ENCODE measurements around the gene GJB4. TPM values are rescaled to one million over a fixed set of nuclear protein-coding genes. Genes with fewer than 3 reads are reported as not detected.

The GJB4 gene
- total RNA-seq = not detected

GRCh38 chr1:34759503-34760357, at the start of gene GJB4:
Gene GJB4, plus strand, starts transcription at chr1:34759740. Its CDS starts 1,515 bp downstream, at chr1:34761255.
- intact Hi-C loops (cut with DNase I, micrococcal nuclease) = no loop called here
- Mint-ChIP-seq H3K9me3 (ENCODE audit: low read depth) (no peaks in the 10 kb centered on the region), H3K27ac (no peak within 1 kb of the TSS), H3K27me3 (no peaks in the 10 kb centered on the region), H3K4me3 (no peak within 1 kb of the TSS), H3K36me3 (ENCODE audit: low read depth) (no peaks in the 10 kb centered on the region), H3K4me1 (no peaks in the 10 kb centered on the region)
- no peak for DNase-seq
- ATAC-seq = no peak
- ChIA-PET CTCF (interaction anchor here (1.1 kb wide), 1 partner anchor 16 kb away, joined by 3 read pairs; no protein-coding TSS in a partner anchor), POLR2A (no interaction called here)

GRCh38 chr1:34710812-34711211, 48.7 kb upstream of the GJB4 start:
- H3K4me1 Mint-ChIP-seq = no peaks in the 10 kb centered on the region
- intact Hi-C loops (cut with DNase I, micrococcal nuclease) = no loop called here
- DNase-seq (no peak), ATAC-seq (no peak)
- H3K27ac Mint-ChIP-seq = no peak overlapping the region
- ChIA-PET CTCF (interaction anchor here (1.1 to 1.3 kb wide), 2 partner anchors 32 to 33 kb away, joined by 3 to 4 read pairs; no protein-coding TSS in a partner anchor), POLR2A (no interaction called here)
- H3K9me3 Mint-ChIP-seq (ENCODE audit: low read depth) = peaks cover 3% of the 10 kb centered on the region
- peaks cover 6% of the 10 kb centered on the region for H3K27me3 Mint-ChIP-seq
- H3K36me3 Mint-ChIP-seq (ENCODE audit: low read depth) = no peaks in the 10 kb centered on the region
- no peak overlapping the region for H3K4me3 Mint-ChIP-seq

- intact Hi-C loops (cut with DNase I, micrococcal nuclease) = no loop called here
- POLR2A ChIA-PET = no interaction called here
- no peak overlapping the region for H3K27ac Mint-ChIP-seq
Measured at GRCh38 chr1:34711485-34711884, 48.1 kb upstream of the GJB4 start.

GRCh38 chr1:34712007-34712688, 47.4 kb upstream of the GJB4 start:
- no peak overlapping the region for H3K4me3 Mint-ChIP-seq
- intact Hi-C loops (cut with DNase I, micrococcal nuclease) = no loop called here
- H3K4me1 Mint-ChIP-seq = no peaks in the 10 kb centered on the region
- POLR2A ChIA-PET = no interaction called here
- H3K27me3 Mint-ChIP-seq = peaks cover 7% of the 10 kb centered on the region
- CTCF ChIA-PET = no interaction called here
- no peaks in the 10 kb centered on the region for H3K36me3 Mint-ChIP-seq (ENCODE audit: low read depth)
- H3K27ac Mint-ChIP-seq = no peak overlapping the region
- no peak for ATAC-seq
- no peak for DNase-seq
- H3K9me3 Mint-ChIP-seq (ENCODE audit: low read depth) = peaks cover 3% of the 10 kb centered on the region

More at GRCh38 chr1:34711485-34711884, 48.1 kb upstream of the GJB4 start:
- CTCF ChIA-PET = no interaction called here
- ATAC-seq (no peak), DNase-seq (no peak)
- Mint-ChIP-seq H3K4me1 (no peaks in the 10 kb centered on the region), H3K4me3 (no peak overlapping the region), H3K9me3 (ENCODE audit: low read depth) (peaks cover 3% of the 10 kb centered on the region), H3K27me3 (peaks cover 7% of the 10 kb centered on the region), H3K36me3 (ENCODE audit: low read depth) (no peaks in the 10 kb centered on the region)

GRCh38 chr1:34713443-34713842, 46.1 kb upstream of the GJB4 start:
- Mint-ChIP-seq H3K27me3 (peaks cover 14% of the 10 kb centered on the region), H3K4me1 (no peaks in the 10 kb centered on the region), H3K27ac (no peak overlapping the region), H3K36me3 (ENCODE audit: low read depth) (no peaks in the 10 kb centered on the region), H3K9me3 (ENCODE audit: low read depth) (peaks cover 3% of the 10 kb centered on the region), H3K4me3 (no peak overlapping the region)
- intact Hi-C loops (cut with DNase I, micrococcal nuclease) = no loop called here
- ATAC-seq = no peak
- ChIA-PET POLR2A (no interaction called here), CTCF (no interaction called here)
- DNase-seq = no peak

GRCh38 chr1:34714386-34714785, 45.2 kb upstream of the GJB4 start:
- ChIA-PET CTCF (no interaction called here), POLR2A (no interaction called here)
- peaks cover 17% of the 10 kb centered on the region for H3K27me3 Mint-ChIP-seq
- no peak for DNase-seq
- ATAC-seq = no peak
- H3K27ac Mint-ChIP-seq = no peak overlapping the region
- no peak overlapping the region for H3K4me3 Mint-ChIP-seq
- H3K36me3 Mint-ChIP-seq (ENCODE audit: low read depth) = no peaks in the 10 kb centered on the region
- peaks cover 3% of the 10 kb centered on the region for H3K9me3 Mint-ChIP-seq (ENCODE audit: low read depth)
- H3K4me1 Mint-ChIP-seq = no peaks in the 10 kb centered on the region
- intact Hi-C loops (cut with DNase I, micrococcal nuclease) = no loop called here

GRCh38 chr1:34715139-34715538, 44.4 kb upstream of the GJB4 start:
- ChIA-PET POLR2A (no interaction called here), CTCF (no interaction called here)
- no peak for DNase-seq
- Mint-ChIP-seq H3K27ac (no peak overlapping the region), H3K9me3 (ENCODE audit: low read depth) (no peaks in the 10 kb centered on the region), H3K27me3 (peaks cover 22% of the 10 kb centered on the region), H3K36me3 (ENCODE audit: low read depth) (no peaks in the 10 kb centered on the region), H3K4me1 (no peaks in the 10 kb centered on the region), H3K4me3 (no peak overlapping the region)
- intact Hi-C loops (cut with DNase I, micrococcal nuclease) = no loop called here
- no peak for ATAC-seq

- intact Hi-C loops (cut with DNase I, micrococcal nuclease) = no loop called here
- ATAC-seq (no peak), DNase-seq (no peak)
- Mint-ChIP-seq H3K27ac (no peak overlapping the region), H3K36me3 (ENCODE audit: low read depth) (no peaks in the 10 kb centered on the region), H3K4me1 (no peaks in the 10 kb centered on the region), H3K9me3 (ENCODE audit: low read depth) (no peaks in the 10 kb centered on the region), H3K27me3 (peaks cover 43% of the 10 kb centered on the region), H3K4me3 (no peak overlapping the region)
- POLR2A ChIA-PET = no interaction called here
- CTCF ChIA-PET = no interaction called here
Measured at GRCh38 chr1:34721241-34721640, 38.3 kb upstream of the GJB4 start.

GRCh38 chr1:34721646-34722355, 37.7 kb upstream of the GJB4 start:
- DNase-seq = no peak
- Mint-ChIP-seq H3K36me3 (ENCODE audit: low read depth) (no peaks in the 10 kb centered on the region), H3K4me1 (no peaks in the 10 kb centered on the region), H3K9me3 (ENCODE audit: low read depth) (no peaks in the 10 kb centered on the region), H3K4me3 (no peak overlapping the region), H3K27ac (no peak overlapping the region), H3K27me3 (peaks cover 43% of the 10 kb centered on the region)
- no peak for ATAC-seq
- CTCF ChIA-PET = no interaction called here
- intact Hi-C loops (cut with DNase I, micrococcal nuclease) = no loop called here
- POLR2A ChIA-PET = no interaction called here

- DNase-seq (no peak), ATAC-seq (no peak)
- intact Hi-C loops (cut with DNase I, micrococcal nuclease) = no loop called here
- CTCF ChIA-PET = interaction anchor here (1.0 kb wide), 1 partner anchor 267 kb away, joined by 3 read pairs; no protein-coding TSS in a partner anchor
- Mint-ChIP-seq H3K9me3 (ENCODE audit: low read depth) (no peaks in the 10 kb centered on the region), H3K27ac (no peak overlapping the region), H3K4me3 (no peak overlapping the region), H3K27me3 (peaks cover 25% of the 10 kb centered on the region), H3K36me3 (ENCODE audit: low read depth) (no peaks in the 10 kb centered on the region), H3K4me1 (no peaks in the 10 kb centered on the region)
- POLR2A ChIA-PET = no interaction called here
Measured at GRCh38 chr1:34726861-34727260, 32.7 kb upstream of the GJB4 start.

GRCh38 chr1:34730485-34730884, 29.1 kb upstream of the GJB4 start:
- Mint-ChIP-seq H3K4me3 (no peak overlapping the region), H3K27me3 (peaks cover 14% of the 10 kb centered on the region), H3K4me1 (no peaks in the 10 kb centered on the region), H3K27ac (no peak overlapping the region), H3K36me3 (ENCODE audit: low read depth) (no peaks in the 10 kb centered on the region), H3K9me3 (ENCODE audit: low read depth) (no peaks in the 10 kb centered on the region)
- ChIA-PET CTCF (no interaction called here), POLR2A (no interaction called here)
- intact Hi-C loops (cut with DNase I, micrococcal nuclease) = no loop called here
- ATAC-seq (no peak), DNase-seq (no peak)
